ENCODE measurements around the gene NPAS3. TPM values are rescaled to one million over a fixed set of nuclear protein-coding genes. Genes with fewer than 3 reads are reported as not detected.
A peak's percentile ranks its signal among the peaks of the same experiment; 100 is the strongest.

Gene NPAS3
- total and polyA plus RNA-seq, 11 donors, result 0.15 to 3.4 (median 0.92) TPM

- WGBS, 4 donors, result 31 to 56% (median 37%) methylated on average over 1 of the region's 1 CpG
- no peak overlapping the region for H3K4me3 ChIP-seq
- peaks cover 0 to 12% (median 0%) of the 10 kb centered on the region in 12 donors for H3K4me1 ChIP-seq
These were observed 515.4 kb downstream of the NPAS3 start for GRCh38 chr14:33454022-33454595.

GRCh38 chr14:33454707-33455106, 516.0 kb downstream of the NPAS3 start:
- ATAC-seq, result no peak

More at GRCh38 chr14:33454022-33454595, 515.4 kb downstream of the NPAS3 start:
- H3K9me3 ChIP-seq, result no peaks in the 10 kb centered on the region
- H3K27ac ChIP-seq, result peak overlapping the region in 1 of 12 donors; percentile 26
- ATAC-seq (no peak), DNase-seq (no peak)
- no peaks in the 10 kb centered on the region for H3K27me3 ChIP-seq
- intact Hi-C loops (cut with DNase I), result no loop called here
- no peak for TF ChIP-seq POLR2A (IDR thresholded peaks at IDR 0.05)
- no peak for TF ChIP-seq CTCF (IDR thresholded peaks at IDR 0.05)
- H3K36me3 ChIP-seq, result no peaks in the 10 kb centered on the region

GRCh38 chr14:33455654-33456345, 517.1 kb downstream of the NPAS3 start:
- DNase-seq (no peak), ATAC-seq (no peak)
- TF ChIP-seq POLR2A (IDR thresholded peaks at IDR 0.05), result no peak
- no peak for TF ChIP-seq CTCF (IDR thresholded peaks at IDR 0.05)
- intact Hi-C loops (cut with DNase I), result no loop called here
- peaks cover 0 to 12% (median 0%) of the 10 kb centered on the region in 12 donors for H3K4me1 ChIP-seq
- no peak overlapping the region for H3K4me3 ChIP-seq
- 76 to 81% (median 79%) methylated on average over 5 of the region's 5 CpGs for whole genome bisulfite sequencing, 4 donors
- H3K36me3 ChIP-seq, result no peaks in the 10 kb centered on the region
- no peaks in the 10 kb centered on the region for H3K27me3 ChIP-seq
- H3K9me3 ChIP-seq, result no peaks in the 10 kb centered on the region
- H3K27ac ChIP-seq, result no peak overlapping the region

More at GRCh38 chr14:33454707-33455106, 516.0 kb downstream of the NPAS3 start:
- no peaks in the 10 kb centered on the region for H3K9me3 ChIP-seq
- H3K4me1 ChIP-seq, result peaks cover 0 to 12% (median 0%) of the 10 kb centered on the region in 12 donors
- no peaks in the 10 kb centered on the region for H3K27me3 ChIP-seq
- no peak for TF ChIP-seq POLR2A (IDR thresholded peaks at IDR 0.05)
- no peak for TF ChIP-seq CTCF (IDR thresholded peaks at IDR 0.05)
- no peak for DNase-seq
- H3K36me3 ChIP-seq, result no peaks in the 10 kb centered on the region
- peak overlapping the region in 1 of 12 donors; percentile 26 for H3K27ac ChIP-seq
- WGBS, 4 donors, result 78 to 90% (median 85%) methylated on average over 7 of the region's 7 CpGs
- no peak overlapping the region for H3K4me3 ChIP-seq
- intact Hi-C loops (cut with DNase I), result no loop called here

GRCh38 chr14:33457021-33457420, 518.3 kb downstream of the NPAS3 start:
- WGBS, 4 donors, result 60 to 89% (median 83%) methylated on average over 4 of the region's 4 CpGs
- ATAC-seq, result no peak
- Histone ChIP-seq H3K27ac (no peak overlapping the region), H3K36me3 (no peaks in the 10 kb centered on the region), H3K4me1 (peaks cover 0 to 12% (median 0%) of the 10 kb centered on the region in 12 donors), H3K9me3 (no peaks in the 10 kb centered on the region), H3K27me3 (no peaks in the 10 kb centered on the region), H3K4me3 (no peak overlapping the region)
- intact Hi-C loops (cut with DNase I), result no loop called here
- no peak for DNase-seq
- TF ChIP-seq CTCF (IDR thresholded peaks at IDR 0.05) (no peak), POLR2A (IDR thresholded peaks at IDR 0.05) (no peak)
